ENCODE results near the gene ANKRD11.

Gene ANKRD11

DNA sequence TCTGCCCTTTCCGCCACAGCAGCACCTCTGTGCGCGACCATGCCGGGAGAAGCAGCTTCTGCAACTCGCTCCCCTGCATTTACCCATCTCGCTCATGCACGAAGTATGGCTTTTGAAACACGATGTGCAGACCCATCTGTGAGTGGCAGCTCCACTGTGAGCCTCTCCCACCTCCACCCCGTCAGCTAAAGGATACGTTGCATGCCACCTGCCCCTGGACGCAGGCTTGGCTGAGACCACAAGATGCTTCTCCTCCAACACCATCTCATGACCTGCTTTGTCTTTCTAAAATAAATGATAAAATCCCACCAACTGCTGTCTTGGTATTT, 172.0 kb downstream of the ANKRD11 start:
- Histone ChIP-seq H3K36me3 (ENCODE audit: insufficient read depth, low read length) (no peaks in the 10 kb centered on the region), H3K4me1 (ENCODE audit: insufficient read depth, low read length, poor library complexity, severe bottlenecking) (peaks cover 47% of the 10 kb centered on the region), H3K9me3 (ENCODE audit: insufficient read depth, low read depth, low read length) (no peaks in the 10 kb centered on the region), H2AFZ (ENCODE audit: low read length) (no peak overlapping the region), H3K27me3 (ENCODE audit: insufficient read depth, low read length, poor library complexity, severe bottlenecking) (no peaks in the 10 kb centered on the region), H3K4me2 (ENCODE audit: low read depth, low read length, poor library complexity, severe bottlenecking) (no peak overlapping the region), H3K9me2 (replicated peaks; ENCODE audit: low read depth, low read length) (no peaks in the 10 kb centered on the region), H3F3A (ENCODE audit: low read depth) (peaks cover 13% of the 10 kb centered on the region; the same call in 1 of the 2 replicates), H3K9ac (ENCODE audit: low read depth, low read length, poor library complexity, severe bottlenecking) (no peak overlapping the region), H3K79me2 (ENCODE audit: insufficient read depth, low read length) (peaks cover 86% of the 10 kb centered on the region), H4K20me1 (ENCODE audit: insufficient read depth, low read length, poor library complexity, severe bottlenecking) (peaks cover 77% of the 10 kb centered on the region), H3K4me3 (ENCODE audit: low read length, poor library complexity, severe bottlenecking) (no peak overlapping the region)
- TF ChIP-seq EZH2phosphoT487 (IDR thresholded peaks at IDR 0.05; ENCODE audit: borderline replicate concordance) (no peak), CTCF (conservative IDR thresholded peaks at IDR 0.05; ENCODE audit: low read length) (no peak)

- Histone ChIP-seq H3K4me2 (ENCODE audit: low read depth, low read length, poor library complexity, severe bottlenecking) (no peak overlapping the region), H3K9me3 (ENCODE audit: insufficient read depth, low read depth, low read length) (no peaks in the 10 kb centered on the region), H3K9ac (ENCODE audit: low read depth, low read length, poor library complexity, severe bottlenecking) (no peak overlapping the region), H3K27me3 (ENCODE audit: insufficient read depth, low read length, poor library complexity, severe bottlenecking) (no peaks in the 10 kb centered on the region), H3K4me3 (ENCODE audit: low read length, poor library complexity, severe bottlenecking) (no peak overlapping the region), H3F3A (ENCODE audit: low read depth) (peaks cover 13% of the 10 kb centered on the region; the same call in 1 of the 2 replicates), H4K20me1 (ENCODE audit: insufficient read depth, low read length, poor library complexity, severe bottlenecking) (peaks cover 80% of the 10 kb centered on the region), H3K79me2 (ENCODE audit: insufficient read depth, low read length) (peaks cover 87% of the 10 kb centered on the region), H3K4me1 (ENCODE audit: insufficient read depth, low read length, poor library complexity, severe bottlenecking) (peaks cover 47% of the 10 kb centered on the region), H2AFZ (ENCODE audit: low read length) (no peak overlapping the region), H3K9me2 (replicated peaks; ENCODE audit: low read depth, low read length) (no peaks in the 10 kb centered on the region), H3K36me3 (ENCODE audit: insufficient read depth, low read length) (peaks cover 4% of the 10 kb centered on the region; the same call in 1 of the 2 replicates)
- TF ChIP-seq CTCF (conservative IDR thresholded peaks at IDR 0.05; ENCODE audit: low read length) (no peak), EZH2phosphoT487 (IDR thresholded peaks at IDR 0.05; ENCODE audit: borderline replicate concordance) (no peak)
Measured at GRCh38 chr16:89317729-89318429, 172.5 kb downstream of the ANKRD11 start.

DNA sequence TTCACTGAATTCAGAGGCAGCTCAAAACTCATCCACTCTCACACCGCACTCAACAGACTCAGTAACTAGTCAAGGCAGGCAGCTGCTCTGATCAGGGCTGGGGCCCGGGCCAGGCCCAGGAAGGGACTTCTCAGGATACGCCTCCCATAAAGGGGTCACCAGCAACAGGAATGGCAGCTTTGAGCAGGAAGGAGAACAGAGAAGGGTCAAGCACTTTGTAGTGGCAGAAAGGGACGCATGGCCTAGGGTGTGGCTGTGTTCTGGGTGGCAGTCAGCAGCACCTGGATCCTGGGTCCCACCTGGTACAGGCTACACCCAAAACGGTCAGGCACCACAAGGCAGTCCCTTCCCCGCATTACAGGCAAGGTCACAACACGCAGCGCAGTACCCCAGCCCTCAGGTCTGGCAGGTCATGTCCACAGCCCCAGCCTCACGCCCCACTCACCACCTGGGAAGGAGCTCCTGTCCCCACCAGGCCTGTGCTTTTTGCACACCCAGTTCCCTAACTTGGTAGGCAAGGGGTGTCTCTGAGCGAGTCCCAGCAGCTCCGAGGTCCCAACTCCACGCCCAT, 173.2 kb downstream of the ANKRD11 start:
- peak overlapping the region; percentile 93 for H3K4me2 ChIP-seq (ENCODE audit: low read depth, low read length, poor library complexity, severe bottlenecking)
- peaks cover 43% of the 10 kb centered on the region for H3K4me1 ChIP-seq (ENCODE audit: insufficient read depth, low read length, poor library complexity, severe bottlenecking)
- H3F3A ChIP-seq (ENCODE audit: low read depth), result peaks cover 13% of the 10 kb centered on the region; the same call in 1 of the 2 replicates
- H3K9me3 ChIP-seq (ENCODE audit: insufficient read depth, low read depth, low read length), result no peaks in the 10 kb centered on the region
- H3K4me3 ChIP-seq (ENCODE audit: low read length, poor library complexity, severe bottlenecking), result peak overlapping the region; percentile 62
- peaks cover 10% of the 10 kb centered on the region; the same call in 1 of the 2 replicates for H3K36me3 ChIP-seq (ENCODE audit: insufficient read depth, low read length)
- no peak for TF ChIP-seq CTCF (conservative IDR thresholded peaks at IDR 0.05; ENCODE audit: low read length)
- TF ChIP-seq EZH2phosphoT487 (IDR thresholded peaks at IDR 0.05; ENCODE audit: borderline replicate concordance), result no peak
- no peak overlapping the region for H2AFZ ChIP-seq (ENCODE audit: low read length)
- peaks cover 87% of the 10 kb centered on the region for H3K79me2 ChIP-seq (ENCODE audit: insufficient read depth, low read length)
- no peaks in the 10 kb centered on the region for H3K9me2 ChIP-seq (replicated peaks; ENCODE audit: low read depth, low read length)
- H4K20me1 ChIP-seq (ENCODE audit: insufficient read depth, low read length, poor library complexity, severe bottlenecking), result peaks cover 78% of the 10 kb centered on the region
- no peak overlapping the region for H3K9ac ChIP-seq (ENCODE audit: low read depth, low read length, poor library complexity, severe bottlenecking)
- H3K27me3 ChIP-seq (ENCODE audit: insufficient read depth, low read length, poor library complexity, severe bottlenecking), result no peaks in the 10 kb centered on the region

Data from Loucy (cell line).